CD1c-positive myeloid dendritic cell (primary cell): ENCODE results near the gene LPAR5.

Experiments
- DNase-seq: peaks from one replicate; pipeline ENCODE4 v3.0.0-alpha.2; 2016; ENCODE audit errors: extremely low spot score

Gene LPAR5

DNA sequence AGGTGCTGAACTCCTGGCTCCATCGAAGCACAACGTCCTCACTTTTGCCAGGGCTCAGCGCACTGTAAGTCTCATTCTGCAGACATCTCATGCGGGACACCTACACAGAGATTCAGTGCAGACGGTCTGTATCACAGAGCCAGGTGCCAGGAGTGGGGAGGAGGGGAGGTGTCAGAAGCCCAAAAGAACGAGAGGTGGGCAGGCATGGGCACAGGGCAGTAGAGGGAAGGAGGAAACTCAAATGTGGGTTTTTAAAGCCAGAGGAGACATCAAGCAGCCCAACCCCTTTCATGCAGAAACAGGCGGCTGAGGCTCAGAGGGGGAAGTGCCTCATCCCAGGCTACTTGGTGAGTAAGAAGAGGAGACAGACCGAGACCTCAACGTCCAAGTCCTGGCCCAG lies 2.5 kb upstream of the LPAR5 start:
- DNase-seq: peak; percentile 74

GRCh38 chr12:6635375-6635855 lies 344 bp downstream of the LPAR5 start:
- DNase-seq: no peak

- DNase-seq: peak; percentile 58
These were observed 3.5 kb downstream of the LPAR5 start for GRCh38 chr12:6632026-6632983.

DNA sequence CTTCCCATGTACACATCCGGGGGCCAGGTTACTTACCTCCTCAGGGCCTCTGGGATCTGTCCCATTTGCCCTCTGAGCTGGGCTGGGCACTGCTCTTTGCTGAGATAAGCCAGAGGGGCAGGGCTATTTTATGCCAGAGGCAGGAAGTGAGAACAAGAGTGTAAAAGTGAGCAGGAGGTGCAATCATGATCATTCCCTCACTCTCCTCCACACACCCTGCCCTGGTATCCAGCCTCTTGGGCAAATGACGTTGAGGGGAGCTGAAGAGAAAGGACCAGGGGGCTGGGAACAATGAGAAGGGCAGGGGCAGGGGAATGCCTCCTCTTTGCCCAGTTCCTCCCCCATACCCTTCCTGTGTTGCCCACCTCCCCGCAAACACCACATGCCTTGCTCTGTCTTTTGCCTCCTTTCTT lies 4.2 kb downstream of the LPAR5 start:
- no peak for DNase-seq

GRCh38 chr12:6630736-6631135 lies 5.0 kb downstream of the LPAR5 start:
- DNase-seq: no peak

- DNase-seq: peak; percentile 40
These were observed 8.1 kb downstream of the LPAR5 start for GRCh38 chr12:6627616-6628015.

DNA sequence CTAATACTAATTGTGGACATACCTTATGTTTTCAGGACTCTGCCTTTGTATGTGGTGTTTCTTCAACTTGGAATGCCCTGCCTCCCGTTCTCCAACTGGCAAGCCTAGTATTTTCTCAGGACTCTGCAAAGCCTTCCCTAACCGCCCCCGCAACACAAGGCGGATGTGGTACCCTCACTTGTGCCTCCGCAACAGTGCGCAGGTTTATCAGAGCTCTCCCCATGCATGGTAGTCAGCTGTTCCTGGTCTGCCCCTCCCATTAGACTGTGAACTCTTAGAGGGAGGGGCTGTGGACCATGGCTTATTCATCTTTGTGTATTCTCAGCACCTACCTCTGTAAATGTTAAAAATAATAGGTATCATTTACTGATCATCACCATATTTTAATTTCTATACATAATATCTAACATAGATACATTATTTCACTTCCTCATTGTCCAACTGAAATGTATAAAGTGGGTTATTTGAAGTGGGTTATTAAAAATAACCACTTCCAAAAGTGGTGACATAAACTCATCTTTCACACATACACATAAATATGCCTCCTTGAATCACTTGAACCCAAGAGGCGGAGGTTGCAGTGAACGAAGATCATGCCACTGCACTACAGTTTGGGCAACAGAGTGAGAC lies 9.0 kb downstream of the LPAR5 start:
- DNase-seq: no peak

DNA sequence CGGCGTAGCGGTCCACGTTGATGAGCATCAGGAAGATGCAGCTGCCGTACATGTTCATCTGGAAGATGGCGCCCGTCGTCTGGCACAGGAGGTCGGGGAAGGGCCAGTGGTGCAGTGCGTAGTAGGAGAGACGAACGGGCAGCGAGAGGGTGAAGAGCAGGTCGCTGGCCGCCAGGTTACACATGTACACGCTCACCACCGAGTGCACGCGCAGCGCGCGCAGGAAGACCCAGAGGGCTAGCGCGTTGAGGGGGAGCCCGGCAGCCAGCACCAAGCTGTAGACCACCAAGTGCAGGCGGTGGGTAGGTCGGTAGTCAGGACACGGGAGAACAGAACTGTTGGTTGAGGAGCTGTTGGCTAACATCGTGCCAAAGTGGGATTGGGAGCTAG lies 14.9 kb downstream of the LPAR5 start:
- DNase-seq: no peak

DNA sequence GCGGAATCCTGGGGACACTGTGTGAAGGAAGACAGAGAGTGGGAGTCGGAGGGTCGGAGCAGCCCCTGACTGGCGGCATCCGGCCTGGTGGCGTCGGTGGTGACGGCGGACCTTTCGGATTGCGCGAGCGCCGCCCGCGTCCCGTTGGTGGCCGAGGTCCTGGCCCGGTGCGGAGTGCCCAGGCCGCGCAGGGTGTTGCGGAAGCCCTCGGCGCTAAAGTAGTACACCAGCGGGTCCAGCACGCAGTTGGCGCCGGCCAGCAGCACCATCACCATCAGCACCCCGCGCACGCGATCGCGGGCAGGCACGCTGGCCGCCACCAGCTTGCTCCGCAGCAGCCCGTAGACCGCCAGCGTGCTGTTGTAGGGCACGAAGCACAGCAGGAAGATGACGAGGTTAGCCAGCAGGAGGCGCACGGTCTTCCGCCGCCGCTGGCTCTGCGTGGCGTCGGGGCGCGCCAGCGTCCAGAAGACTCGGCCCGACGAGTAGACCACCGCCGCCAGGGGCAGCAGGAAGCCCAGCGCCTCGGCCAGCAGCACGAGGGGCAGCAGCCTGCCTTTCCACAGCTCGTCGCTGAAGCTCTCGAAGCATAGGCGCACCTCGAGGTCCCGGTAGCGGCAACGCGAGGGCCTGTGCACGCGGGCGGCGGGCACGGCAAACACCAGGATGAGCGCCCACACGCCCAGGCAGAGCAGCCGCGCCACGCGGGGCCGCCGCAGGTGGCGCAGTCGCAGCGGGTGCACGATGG lies 15.4 kb downstream of the LPAR5 start:
- peak; percentile 82 for DNase-seq

GRCh38 chr12:6618483-6619225 lies 17.1 kb downstream of the LPAR5 start:
- DNase-seq: peak; percentile 57

- DNase-seq: no peak
These were observed 20.0 kb downstream of the LPAR5 start for GRCh38 chr12:6615802-6616201.

DNA sequence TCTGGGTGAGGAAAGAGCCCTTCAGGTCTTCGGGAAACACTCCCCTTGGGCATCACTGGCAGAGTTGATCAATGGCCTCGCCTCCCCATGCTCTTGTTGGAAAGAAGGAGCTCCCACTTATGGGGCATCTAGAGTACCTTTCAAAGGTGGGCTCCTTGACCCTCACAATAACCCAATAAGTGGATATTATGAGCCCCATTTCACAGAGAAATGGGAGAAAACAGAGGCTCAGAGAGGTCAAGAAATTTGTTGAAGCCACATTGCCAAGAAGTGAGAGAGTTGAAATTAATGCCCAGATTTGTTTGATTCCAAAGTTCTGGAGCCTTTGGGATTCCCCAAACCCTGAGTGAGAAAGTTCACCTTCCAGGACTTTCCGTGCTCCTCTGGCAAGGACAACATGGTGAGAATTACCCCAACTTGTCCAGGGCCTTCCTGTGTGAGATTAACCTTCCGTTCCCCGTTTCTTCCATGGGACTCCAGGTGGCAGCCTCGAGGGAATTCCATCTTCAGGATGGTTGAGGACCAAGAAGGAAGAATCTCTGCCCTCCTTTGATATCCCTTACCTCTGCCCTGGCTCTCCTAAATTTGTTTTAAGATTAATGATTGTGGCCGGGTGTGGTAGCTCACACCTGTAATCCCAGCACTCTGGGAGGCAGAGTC lies 21.1 kb downstream of the LPAR5 start:
- DNase-seq: no peak

GRCh38 chr12:6613776-6614512 lies 21.8 kb downstream of the LPAR5 start:
- peak; percentile 77 for DNase-seq

DNA sequence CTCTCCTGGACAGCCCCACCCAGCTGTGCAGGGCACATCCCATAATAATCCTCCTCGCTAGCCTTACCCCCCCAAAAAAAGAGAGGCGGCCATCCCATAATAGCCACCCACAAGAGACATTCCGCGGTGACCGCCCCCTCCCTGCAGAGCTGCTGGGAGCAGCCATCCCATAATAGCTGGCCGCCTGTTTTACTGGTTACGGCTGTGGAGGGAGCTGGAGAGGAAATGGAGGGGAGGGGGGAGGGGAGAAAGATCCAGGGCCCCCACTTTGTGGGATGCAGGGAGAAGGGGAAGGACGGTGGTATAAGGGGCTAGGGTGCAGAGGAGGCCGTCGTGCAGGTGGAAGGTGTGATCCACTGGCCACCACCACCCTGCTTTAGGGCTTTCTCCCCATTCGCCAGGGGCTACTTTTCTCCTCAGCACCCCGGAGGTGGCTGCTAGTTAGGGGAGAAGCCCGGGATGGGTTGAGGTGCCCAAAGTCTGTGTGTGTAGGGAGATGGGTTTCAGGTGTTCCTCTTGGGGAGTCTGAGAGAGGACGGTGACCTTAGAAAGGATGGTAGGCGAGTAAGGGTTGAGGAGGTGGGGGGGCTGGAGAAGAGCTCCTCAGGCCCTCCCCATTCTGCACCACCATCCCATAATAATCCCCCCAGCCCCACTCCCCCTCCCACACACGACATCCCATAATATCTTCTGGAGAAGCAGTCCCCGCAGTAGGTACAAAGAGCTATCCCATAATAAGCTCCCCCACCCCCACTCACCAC lies 22.6 kb downstream of the LPAR5 start:
- peak; percentile 31 for DNase-seq

DNA sequence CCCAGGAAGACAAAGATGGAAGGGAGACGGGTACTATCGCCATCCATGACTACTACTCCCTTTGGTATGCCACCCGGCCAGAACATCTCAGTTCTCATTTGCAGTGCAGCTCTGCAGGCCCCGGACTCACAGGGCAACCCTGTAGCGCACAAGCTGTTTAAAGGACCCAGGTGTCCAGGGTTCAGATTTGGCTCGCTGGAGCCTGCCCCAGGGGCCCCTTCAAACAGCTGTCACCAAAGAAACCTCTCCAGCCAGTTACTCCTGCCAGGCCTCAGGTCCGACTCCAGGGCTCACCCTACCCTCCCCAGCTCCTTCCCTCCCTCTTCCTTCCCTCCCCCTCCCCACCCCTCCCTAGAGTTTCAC lies 23.1 kb downstream of the LPAR5 start:
- no peak for DNase-seq

DNA sequence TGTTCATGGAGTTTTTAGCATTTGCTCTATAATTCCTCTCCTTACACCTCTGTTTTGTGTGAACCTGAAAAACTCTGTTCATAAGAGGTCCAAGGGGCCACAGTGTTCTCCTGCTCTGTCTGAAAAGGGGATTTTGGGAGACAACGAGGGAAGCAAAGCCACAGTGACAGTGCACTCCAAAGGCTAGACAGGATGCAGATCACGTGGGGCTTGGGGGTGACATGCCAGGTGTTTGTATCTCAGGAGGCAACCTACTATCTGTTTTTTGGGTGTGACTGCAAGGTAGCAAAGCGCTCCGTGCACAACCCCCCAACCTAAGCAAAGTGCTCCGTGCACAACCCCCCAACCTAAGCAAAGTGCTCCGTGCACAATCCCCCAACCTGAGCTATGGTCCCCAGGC lies 23.5 kb downstream of the LPAR5 start:
- no peak for DNase-seq

DNA sequence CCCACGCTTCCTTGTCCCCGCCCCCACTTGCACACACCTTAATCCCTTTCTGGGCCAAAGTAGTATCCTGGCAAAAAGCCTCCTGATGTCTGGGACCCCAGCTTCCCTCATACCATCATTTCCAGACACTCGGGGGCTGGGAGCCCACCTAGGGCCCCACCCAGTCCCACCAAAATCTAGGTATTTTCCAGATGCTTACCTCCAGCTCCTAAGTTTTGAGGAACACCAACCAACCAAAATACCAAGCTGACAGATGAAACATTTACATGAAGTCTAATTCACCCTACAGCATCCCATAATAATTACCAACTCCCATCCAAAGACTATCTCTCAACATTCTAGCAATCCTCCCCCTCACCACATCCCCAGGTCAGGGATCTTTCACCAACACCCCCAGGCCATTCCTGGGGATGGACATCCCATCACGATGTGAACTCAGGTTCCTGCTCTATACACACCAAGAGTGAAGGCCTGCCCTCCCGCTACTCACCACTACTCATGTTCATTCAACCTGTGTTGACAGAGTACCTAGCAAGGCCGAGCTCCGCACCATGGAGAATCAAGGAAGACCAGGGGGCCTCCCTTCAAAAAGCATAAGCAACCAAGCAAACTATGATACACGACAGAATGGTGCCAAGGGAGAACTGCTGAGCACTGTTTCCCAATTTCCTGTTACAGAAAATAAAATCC lies 27.0 kb downstream of the LPAR5 start:
- DNase-seq: no peak

DNA sequence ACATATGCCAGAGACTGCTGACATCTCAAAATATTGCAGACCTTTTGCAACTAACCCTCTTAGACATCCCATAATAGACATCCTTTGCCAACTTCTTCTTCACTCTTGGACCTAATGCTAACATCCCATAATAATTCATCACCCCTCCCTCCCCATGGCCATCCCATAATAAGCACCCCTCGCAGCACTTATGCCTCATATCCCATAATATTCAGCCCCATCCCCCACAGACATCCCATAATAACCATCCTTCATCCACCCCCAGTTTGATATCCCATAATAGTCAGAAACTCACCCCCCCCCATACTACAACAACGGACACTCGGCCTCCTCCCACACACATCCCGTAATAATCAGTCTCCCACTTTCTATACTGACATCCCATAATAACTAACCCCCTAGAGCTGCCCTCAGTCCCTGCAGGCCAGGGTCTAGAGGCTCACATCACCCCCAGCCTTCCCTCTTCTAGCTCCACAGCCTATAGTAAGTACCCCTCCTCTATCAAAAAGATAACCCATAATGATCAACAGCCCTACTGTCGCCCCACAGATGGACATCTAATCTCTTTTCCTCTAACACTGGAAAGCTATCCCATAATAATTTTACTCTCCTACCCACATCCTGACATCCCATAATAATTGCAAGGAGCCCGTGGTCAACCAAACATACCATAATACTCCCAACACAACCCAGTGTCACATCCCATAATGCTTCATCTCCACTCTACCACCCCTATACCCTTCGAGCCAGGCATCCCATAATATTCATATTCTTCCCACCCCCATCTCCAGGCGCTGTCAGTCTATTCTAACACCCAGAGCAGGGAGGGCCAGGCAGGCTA lies 27.8 kb downstream of the LPAR5 start:
- peak; percentile 45 for DNase-seq
